PC-9 (cell line): ENCODE results near the gene GALNT2. TPM values are rescaled to one million over a fixed set of nuclear protein-coding genes. Genes with fewer than 3 reads are reported as not detected.

Experiments
- BruUV-seq: library from RNA; stranded (reverse); fragments of 400-500 nt; replicated peaks from 2 replicates; lab custom pipeline; 2021; lab: Mats Ljungman, UMichigan
- CTCF ChIA-PET: fragments of 300-600 bp; sonication (Branson Sonifier 250); formaldehyde crosslinking; loops from one replicate; lab custom pipeline; 2022; ENCODE audit warnings: antibody characterized with exemption; lab: Charles Lee
- POLR2A ChIA-PET: fragments of 300-600 bp; sonication (Branson Sonifier 250); formaldehyde crosslinking; loops from one replicate; lab custom pipeline; 2022; ENCODE audit warnings: antibody characterized with exemption; ENCODE audit not compliant: unreplicated experiment; lab: Charles Lee
- DNase-seq, 2 experiments: peaks; one replicate each; pipeline versions ENCODE4 v3.0.0 to v3.0.0-alpha.2; 2015 to 2022; ENCODE audit warnings: mixed read lengths in 1 of 2
- H2AFZ ChIP-seq: fragments of 200-600 bp; sonication (generic); 2 replicates; pipeline ENCODE4 v1.8.1; 2017; ENCODE audit warnings: antibody characterized with exemption
- H3F3A ChIP-seq: fragments of 200-600 bp; sonication (generic); 2 replicates; pipeline ENCODE4 v1.8.1; 2017; ENCODE audit warnings: antibody characterized with exemption, mild to moderate bottlenecking, low read depth; ENCODE audit not compliant: insufficient read depth
- H3K27ac ChIP-seq: fragments of 200-600 bp; sonication (generic); 2 replicates; pipeline ENCODE4 v1.6.1; 2016; ENCODE audit warnings: mixed run types
- H3K27me3 ChIP-seq: fragments of 200-600 bp; sonication (generic); 2 replicates; pipeline ENCODE4 v1.6.1; 2016; ENCODE audit warnings: low read depth, mixed run types; ENCODE audit not compliant: insufficient read depth
- H3K36me3 ChIP-seq: fragments of 200-600 bp; sonication (generic); 2 replicates; pipeline ENCODE4 v1.6.1; 2016; ENCODE audit warnings: low read depth, mixed run types
- H3K4me1 ChIP-seq: fragments of 200-600 bp; sonication (generic); replicated peaks from 2 replicates; pipeline ENCODE4 v1.6.1; 2016; ENCODE audit warnings: mixed run types; ENCODE audit not compliant: insufficient read depth
- H3K4me2 ChIP-seq: fragments of 200-600 bp; sonication (generic); 2 replicates; pipeline ENCODE4 v1.6.1; 2017; ENCODE audit warnings: mixed run types
- H3K4me3 ChIP-seq: fragments of 200-600 bp; sonication (generic); 2 replicates; pipeline ENCODE4 v1.6.1; 2016; ENCODE audit warnings: mixed run types
- H3K79me2 ChIP-seq: fragments of 200-600 bp; sonication (generic); 2 replicates; pipeline ENCODE4 v1.6.1; 2017; ENCODE audit warnings: low read depth, mixed run types
- H3K9me2 ChIP-seq: fragments of 200-600 bp; sonication (generic); 2 replicates; pipeline ENCODE4 v1.8.1; 2017; ENCODE audit warnings: mild to moderate bottlenecking; ENCODE audit not compliant: insufficient read depth
- H3K9me3 ChIP-seq: fragments of 200-600 bp; sonication (generic); 2 replicates; pipeline ENCODE4 v1.8.1; 2016; ENCODE audit warnings: low read depth; ENCODE audit not compliant: insufficient read depth
- H4K20me1 ChIP-seq: fragments of 200-600 bp; sonication (generic); 2 replicates; pipeline ENCODE4 v1.8.1; 2017; ENCODE audit not compliant: insufficient read depth
- EZH2 ChIP-seq: fragments of 200-600 bp; sonication (generic); IDR thresholded peaks from 2 replicates; pipeline ENCODE4 v1.8.0; 2017; ENCODE audit warnings: antibody characterized with exemption, low read depth
- intact Hi-C: fragments of 100-400 bp; cut with micrococcal nuclease; formaldehyde crosslinking; loops from one replicate; pipeline ENCODE4 v1.10.0; 2022; ENCODE audit not compliant: unreplicated experiment
- total RNA-seq: library from RNA; stranded (reverse); gene quantifications from 2 replicates; pipeline ENCODE4 v1.2.3, GENCODE V29; 2021
- TF ChIP-seq, protein P1 (sequence below): fragments of 200-600 bp; sonication (generic); conservative IDR thresholded peaks from 2 replicates; pipeline ENCODE4 v1.6.1; 2017; ENCODE audit warnings: mixed run types, antibody characterized with exemption, mild to moderate bottlenecking, moderate library complexity

Gene GALNT2
- total RNA-seq, 1 experiment from 2014 or later = 121 TPM

DNA sequence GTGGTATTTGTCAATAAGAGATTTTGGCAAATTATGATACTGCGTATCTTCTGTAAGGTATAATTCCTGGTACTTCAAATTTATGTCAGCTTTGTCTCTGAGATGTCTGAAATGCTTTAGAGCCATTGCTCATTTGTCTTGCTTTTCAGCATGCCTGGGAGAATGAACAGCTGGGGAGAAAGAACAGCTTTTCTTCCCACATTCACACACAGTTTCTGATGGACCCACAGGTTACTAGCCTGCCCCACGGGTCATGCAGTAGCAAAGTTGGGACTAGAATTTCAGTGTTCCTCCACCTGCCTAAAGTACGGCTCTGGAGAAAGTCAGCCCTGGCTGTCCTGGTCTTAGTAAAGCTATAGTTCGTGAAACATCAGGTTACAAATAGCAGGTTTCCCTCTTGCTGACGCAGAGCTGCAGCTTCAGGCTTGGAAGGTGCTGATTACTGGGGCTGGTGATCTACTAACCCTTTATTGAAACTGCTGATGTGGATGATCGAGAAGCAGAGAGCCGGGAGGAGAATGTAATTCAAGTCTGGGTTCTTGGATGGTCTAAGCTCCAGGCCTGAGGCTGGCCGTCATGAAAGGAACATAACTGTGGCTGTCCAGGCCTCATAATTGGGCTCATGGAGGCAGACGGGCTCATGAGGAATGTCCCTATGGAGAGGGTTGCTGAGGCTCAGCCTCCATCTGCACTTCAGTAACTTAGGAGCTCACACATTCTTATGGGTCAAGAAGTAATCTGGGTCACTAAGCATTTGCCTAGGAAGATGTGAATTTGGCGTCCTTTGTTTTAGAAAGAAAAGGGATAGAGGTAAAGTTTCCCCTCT is 12.4 kb downstream of the GALNT2 start:
- DNase-seq = no peak
- Histone ChIP-seq H3F3A (peaks cover 35% of the 10 kb centered on the region), H3K27ac (no peak overlapping the region), H3K4me2 (no peak overlapping the region), H4K20me1 (no peaks in the 10 kb centered on the region; the same call in 1 of the 2 replicates), H3K9me2 (no peaks in the 10 kb centered on the region), H3K36me3 (0 out of 2 replicates have a peak, but pooled peaks cover 10% of the 10 kb centered on the region), H3K4me1 (peaks cover 11% of the 10 kb centered on the region), H2AFZ (no peak overlapping the region), H3K9me3 (no peaks in the 10 kb centered on the region), H3K79me2 (peaks cover 96% of the 10 kb centered on the region), H3K4me3 (no peak overlapping the region), H3K27me3 (no peaks in the 10 kb centered on the region)
- intact Hi-C loops = no loop called here
- ChIA-PET POLR2A (interaction anchor here (1.0 kb wide), 1 partner anchor 25 kb away, joined by 7 read pairs; no protein-coding TSS in a partner anchor), CTCF (no interaction called here)
- TF ChIP-seq, protein P1, sequence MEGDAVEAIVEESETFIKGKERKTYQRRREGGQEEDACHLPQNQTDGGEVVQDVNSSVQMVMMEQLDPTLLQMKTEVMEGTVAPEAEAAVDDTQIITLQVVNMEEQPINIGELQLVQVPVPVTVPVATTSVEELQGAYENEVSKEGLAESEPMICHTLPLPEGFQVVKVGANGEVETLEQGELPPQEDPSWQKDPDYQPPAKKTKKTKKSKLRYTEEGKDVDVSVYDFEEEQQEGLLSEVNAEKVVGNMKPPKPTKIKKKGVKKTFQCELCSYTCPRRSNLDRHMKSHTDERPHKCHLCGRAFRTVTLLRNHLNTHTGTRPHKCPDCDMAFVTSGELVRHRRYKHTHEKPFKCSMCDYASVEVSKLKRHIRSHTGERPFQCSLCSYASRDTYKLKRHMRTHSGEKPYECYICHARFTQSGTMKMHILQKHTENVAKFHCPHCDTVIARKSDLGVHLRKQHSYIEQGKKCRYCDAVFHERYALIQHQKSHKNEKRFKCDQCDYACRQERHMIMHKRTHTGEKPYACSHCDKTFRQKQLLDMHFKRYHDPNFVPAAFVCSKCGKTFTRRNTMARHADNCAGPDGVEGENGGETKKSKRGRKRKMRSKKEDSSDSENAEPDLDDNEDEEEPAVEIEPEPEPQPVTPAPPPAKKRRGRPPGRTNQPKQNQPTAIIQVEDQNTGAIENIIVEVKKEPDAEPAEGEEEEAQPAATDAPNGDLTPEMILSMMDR = no peak
- TF ChIP-seq EZH2 = no peak
- BruUV-seq = no TSS peak

DNA sequence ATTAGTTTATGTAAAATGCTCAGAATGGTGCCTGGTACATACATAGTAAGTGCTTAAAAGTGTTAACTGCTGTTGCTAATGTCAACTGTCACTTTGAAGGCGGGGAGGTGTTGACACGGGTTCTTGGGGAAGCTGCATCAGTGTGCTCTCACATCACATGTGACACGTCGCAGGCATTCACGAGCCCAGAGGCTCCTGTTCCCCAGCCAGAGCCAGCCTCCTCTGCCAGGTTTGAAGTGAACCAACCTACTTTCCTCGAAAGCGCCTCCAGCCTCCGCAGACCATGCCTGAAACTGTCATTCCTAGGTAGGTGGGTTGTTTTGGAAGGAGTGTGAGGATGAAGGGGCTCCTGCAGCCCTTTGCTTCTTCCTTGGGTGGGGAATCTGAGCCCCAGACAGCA is 13.8 kb downstream of the GALNT2 start:
- Histone ChIP-seq H3K79me2 (peaks cover 93% of the 10 kb centered on the region), H3K36me3 (0 out of 2 replicates have a peak, but pooled peaks cover 10% of the 10 kb centered on the region), H3K4me2 (no peak overlapping the region), H3K4me1 (peaks cover 25% of the 10 kb centered on the region), H3F3A (peaks cover 45% of the 10 kb centered on the region), H3K27me3 (no peaks in the 10 kb centered on the region), H4K20me1 (no peaks in the 10 kb centered on the region; the same call in 1 of the 2 replicates), H2AFZ (no peak overlapping the region), H3K9me3 (no peaks in the 10 kb centered on the region), H3K27ac (no peak overlapping the region), H3K4me3 (no peak overlapping the region), H3K9me2 (no peaks in the 10 kb centered on the region)
- ChIA-PET CTCF (no interaction called here), POLR2A (no interaction called here)
- BruUV-seq = no TSS peak
- TF ChIP-seq, protein P1 = no peak
- TF ChIP-seq EZH2 = no peak
- intact Hi-C loops = no loop called here
- DNase-seq = no peak

DNA sequence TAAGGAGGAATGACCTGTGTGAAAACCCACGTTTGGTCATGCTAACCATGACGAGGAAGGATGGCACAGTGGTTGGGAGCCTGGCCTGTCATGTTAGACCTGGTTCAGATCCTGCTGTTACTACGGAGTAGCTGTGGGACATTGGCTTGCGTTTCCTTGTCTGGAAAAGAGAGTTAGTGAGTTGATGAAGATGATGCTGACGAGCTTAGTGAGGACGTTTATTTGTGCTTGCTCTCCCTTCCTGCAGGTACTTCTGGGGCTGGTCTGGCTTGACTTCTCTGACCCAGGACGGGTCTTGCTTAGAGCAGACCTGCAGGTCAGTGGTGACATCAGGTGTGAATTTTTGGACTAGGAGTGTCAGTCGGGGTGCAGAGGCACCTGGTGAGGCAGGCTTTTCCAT is 14.7 kb downstream of the GALNT2 start:
- intact Hi-C loops = no loop called here
- Histone ChIP-seq H3K4me2 (no peak overlapping the region), H3K36me3 (0 out of 2 replicates have a peak, but pooled peaks cover under 1% of the 10 kb centered on the region), H2AFZ (no peak overlapping the region), H4K20me1 (no peaks in the 10 kb centered on the region; the same call in 1 of the 2 replicates), H3K27me3 (no peaks in the 10 kb centered on the region), H3F3A (peaks cover 45% of the 10 kb centered on the region), H3K4me3 (no peak overlapping the region), H3K9me3 (no peaks in the 10 kb centered on the region), H3K4me1 (peaks cover 34% of the 10 kb centered on the region), H3K27ac (no peak overlapping the region), H3K79me2 (peaks cover 93% of the 10 kb centered on the region), H3K9me2 (no peaks in the 10 kb centered on the region)
- ChIA-PET CTCF (no interaction called here), POLR2A (no interaction called here)
- no peak for TF ChIP-seq EZH2
- TF ChIP-seq, protein P1 = no peak
- BruUV-seq = no TSS peak
- no peak for DNase-seq
